ENCODE data around the gene PPP1R13B.
"Not testable (repeated sequence)": the region's sequence is repeated elsewhere in the genome, so short reads cannot be mapped to it uniquely, and the experiment has no call there.

Gene PPP1R13B

DNA sequence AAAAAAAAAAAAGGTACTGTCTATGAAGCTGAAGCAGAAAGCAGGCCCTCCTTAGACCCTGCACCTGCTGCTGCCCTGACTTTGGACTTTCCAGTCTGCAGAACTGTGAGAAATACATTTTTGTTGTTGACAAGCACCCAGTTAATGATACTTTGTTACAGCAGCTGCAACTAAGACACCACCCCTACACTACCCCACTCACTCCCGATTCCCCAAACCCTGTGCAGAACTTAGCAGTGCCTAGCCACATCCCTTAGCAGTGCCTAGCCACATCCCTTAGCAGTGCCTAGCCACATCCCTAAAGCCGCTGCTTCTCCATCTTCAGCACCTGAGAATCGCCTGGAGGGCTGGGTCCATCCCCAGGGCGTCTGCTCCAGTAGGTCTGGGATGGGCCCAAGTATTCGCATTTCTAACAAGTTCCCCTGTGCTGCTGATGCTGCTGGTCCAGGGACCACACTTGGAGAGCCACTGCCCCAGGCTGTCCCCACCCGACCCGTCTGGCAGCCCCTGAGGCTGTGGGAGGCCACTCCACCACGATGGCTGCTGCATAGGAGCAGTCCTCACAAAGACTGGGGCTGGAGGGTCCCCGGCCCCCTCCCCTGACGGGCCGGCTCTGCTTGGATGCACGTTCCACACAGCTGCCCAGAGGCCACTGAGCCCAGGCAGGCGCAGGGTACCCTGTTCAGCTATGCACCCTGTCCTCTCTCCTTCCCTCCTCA is 10.8 kb upstream of the PPP1R13B start:
- no peak overlapping the region for H3K4me3 ChIP-seq (ENCODE audit: low read length)
- TF ChIP-seq ZNF274 (IDR thresholded peaks at IDR 0.05; ENCODE audit: low read depth, low read length), result no peak

DNA sequence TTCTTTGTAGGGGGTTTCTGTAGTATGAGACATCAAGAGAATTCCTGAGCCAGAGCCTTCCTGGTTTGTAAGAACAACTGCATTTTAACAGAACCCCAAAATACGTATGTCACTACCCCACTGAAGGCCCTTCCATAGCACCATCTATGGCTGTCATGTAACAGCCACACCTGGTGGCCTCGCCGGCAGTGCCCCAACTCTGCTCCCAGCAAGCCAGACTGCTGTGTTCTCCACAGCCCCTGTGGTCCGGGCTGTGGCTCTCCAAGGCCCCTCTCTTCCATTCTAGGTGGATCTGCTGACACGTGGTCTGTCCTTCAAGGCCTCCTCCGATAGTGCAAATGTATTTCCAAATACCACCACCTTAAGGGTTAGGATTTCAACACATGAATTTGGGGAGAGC is 9.9 kb upstream of the PPP1R13B start:
- no peak for TF ChIP-seq ZNF274 (IDR thresholded peaks at IDR 0.05; ENCODE audit: low read depth, low read length)
- H3K4me3 ChIP-seq (ENCODE audit: low read length), result no peak overlapping the region

- TF ChIP-seq ZNF274 (IDR thresholded peaks at IDR 0.05; ENCODE audit: low read depth, low read length), result no peak
- no peak overlapping the region for H3K4me3 ChIP-seq (ENCODE audit: low read length)
These were observed 9.2 kb upstream of the PPP1R13B start for GRCh38 chr14:103856607-103857006.

DNA sequence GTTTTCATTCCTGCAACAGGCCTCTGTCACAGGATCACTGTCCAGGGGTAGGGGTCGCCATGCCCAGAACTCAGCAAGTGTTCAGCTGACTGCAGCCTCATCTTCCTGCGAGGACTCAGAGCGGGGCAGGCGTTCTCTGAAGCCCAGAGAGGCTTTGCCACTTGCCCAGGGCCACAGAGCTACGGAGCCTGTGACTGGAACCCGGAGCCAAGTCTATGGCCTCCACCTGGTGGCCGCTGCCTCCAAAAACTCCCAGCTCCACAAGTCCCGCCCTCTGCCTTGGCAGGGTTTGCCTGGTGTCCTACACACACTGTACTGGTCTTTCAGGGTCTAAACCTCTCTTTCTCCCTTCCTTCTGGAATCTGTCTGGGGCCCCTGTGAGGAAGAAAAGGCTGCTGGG is 8.7 kb upstream of the PPP1R13B start:
- no peak overlapping the region for H3K4me3 ChIP-seq (ENCODE audit: low read length)
- no peak for TF ChIP-seq ZNF274 (IDR thresholded peaks at IDR 0.05; ENCODE audit: low read depth, low read length)

DNA sequence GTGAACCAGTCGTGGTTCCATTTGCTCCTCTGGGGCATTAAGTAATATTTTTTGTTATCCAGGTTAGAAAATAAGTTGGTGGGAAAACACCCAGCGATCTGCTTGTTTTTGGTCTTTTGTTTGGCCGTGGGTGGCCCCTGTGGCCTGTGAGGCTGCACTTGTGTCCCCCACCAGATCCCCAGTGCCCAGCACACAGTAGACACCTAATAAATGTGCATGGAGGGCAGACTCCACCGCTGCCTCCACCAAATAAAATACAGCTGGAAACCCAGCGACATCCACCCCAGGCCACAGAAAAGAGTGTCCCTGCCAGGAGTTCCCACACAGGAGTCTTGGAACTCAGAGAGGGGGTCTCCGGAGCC is 8.3 kb upstream of the PPP1R13B start:
- H3K4me3 ChIP-seq (ENCODE audit: low read length), result no peak overlapping the region
- no peak for TF ChIP-seq ZNF274 (IDR thresholded peaks at IDR 0.05; ENCODE audit: low read depth, low read length)

DNA sequence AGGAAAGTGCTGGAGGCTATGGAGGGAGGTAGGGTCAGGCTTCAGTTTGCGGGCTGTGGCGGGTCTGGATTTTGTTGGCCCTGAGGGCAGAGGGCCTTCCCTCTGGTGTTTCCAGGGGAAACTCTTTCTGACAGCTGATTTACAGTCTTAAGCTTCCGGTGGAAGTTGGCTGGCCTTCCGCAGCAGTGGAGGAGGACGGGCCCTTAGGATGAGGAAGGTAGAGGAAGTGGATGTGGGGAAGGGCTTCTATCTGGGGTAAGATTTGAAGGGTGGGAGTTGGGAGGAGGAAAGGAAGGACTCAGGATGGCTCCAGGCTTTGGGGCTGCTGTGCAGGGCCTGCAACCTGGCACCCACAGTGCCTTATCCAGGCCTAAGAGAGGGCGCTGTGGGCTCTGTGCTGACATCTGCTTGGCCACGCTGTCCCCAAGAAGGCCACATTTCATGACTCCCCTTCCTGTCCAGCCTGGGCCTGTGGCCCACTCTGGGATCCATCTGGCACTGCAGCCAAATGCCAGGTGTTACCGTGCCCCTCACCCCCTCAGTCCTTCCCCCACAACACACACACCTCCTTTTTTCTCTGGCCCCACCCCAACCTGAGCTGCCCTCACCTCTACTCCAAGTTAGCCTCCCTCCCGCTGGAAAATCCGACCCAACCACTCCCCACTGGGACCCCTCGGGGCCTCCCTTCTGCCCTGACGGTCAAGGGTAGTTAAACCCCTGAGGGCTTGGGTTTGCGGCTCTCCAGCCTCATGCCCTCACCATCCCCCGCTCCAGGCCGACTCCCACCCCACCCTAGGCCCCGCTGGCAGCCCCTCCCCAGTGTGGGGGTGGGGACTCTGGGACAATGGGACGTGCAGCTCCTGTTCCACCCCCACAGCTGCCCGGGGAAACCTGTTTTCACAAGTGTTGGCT is 7.7 kb upstream of the PPP1R13B start:
- no peak for TF ChIP-seq ZNF274 (IDR thresholded peaks at IDR 0.05; ENCODE audit: low read depth, low read length)
- no peak overlapping the region for H3K4me3 ChIP-seq (ENCODE audit: low read length)

GRCh38 chr14:103854017-103854808 is 6.8 kb upstream of the PPP1R13B start:
- no peak overlapping the region for H3K4me3 ChIP-seq (ENCODE audit: low read length)
- no peak for TF ChIP-seq ZNF274 (IDR thresholded peaks at IDR 0.05; ENCODE audit: low read depth, low read length)

DNA sequence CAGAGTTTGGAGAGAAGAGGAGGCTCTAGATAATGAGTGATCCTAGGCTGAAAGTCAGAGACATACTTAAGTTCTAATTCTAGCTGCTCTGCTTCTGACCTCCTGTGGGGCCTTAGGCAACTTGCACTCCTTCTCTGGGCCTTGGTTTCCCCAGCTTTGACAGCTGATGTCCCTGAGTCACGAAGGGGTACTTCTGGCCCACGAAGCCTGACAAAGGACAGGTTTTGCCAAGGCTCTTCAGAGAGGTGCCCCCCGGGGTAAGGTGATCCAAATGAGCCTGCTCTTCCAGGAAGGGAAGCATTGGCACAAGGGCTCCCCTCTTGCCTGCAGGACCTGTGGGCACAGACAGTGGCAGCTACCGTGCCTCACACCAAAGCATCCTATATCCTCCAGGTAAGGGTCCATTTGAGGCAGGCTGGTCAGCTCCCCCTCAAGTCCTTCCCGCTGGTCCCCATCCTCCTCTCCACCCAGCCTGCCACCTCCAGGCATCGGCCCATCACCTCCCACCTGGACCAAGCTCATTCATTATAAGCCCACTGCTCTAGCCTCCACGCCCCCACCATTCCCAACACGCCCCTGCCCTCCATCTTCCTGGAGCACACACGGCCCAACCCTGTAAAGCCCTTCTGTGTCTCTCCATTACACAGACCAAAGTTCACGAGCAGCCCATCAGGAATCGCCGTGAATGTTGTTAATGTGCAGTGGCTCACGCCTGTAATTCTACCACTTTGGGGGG is 1.9 kb upstream of the PPP1R13B start:
- TF ChIP-seq ZNF274 (IDR thresholded peaks at IDR 0.05; ENCODE audit: low read depth, low read length), result no peak
- H3K4me3 ChIP-seq (ENCODE audit: low read length), result no peak overlapping the region

GRCh38 chr14:103848175-103849077 is 1.1 kb upstream of the PPP1R13B start:
- no peak for TF ChIP-seq ZNF274 (IDR thresholded peaks at IDR 0.05; ENCODE audit: low read depth, low read length)
- H3K4me3 ChIP-seq (ENCODE audit: low read length), result peak overlapping the region; percentile 83; the same call in 1 of the 2 replicates

GRCh38 chr14:103846543-103847450 is 578 bp downstream of the PPP1R13B start:
- no peak for TF ChIP-seq ZNF274 (IDR thresholded peaks at IDR 0.05; ENCODE audit: low read depth, low read length)
- peak overlapping the region; percentile 71 for H3K4me3 ChIP-seq (ENCODE audit: low read length)

- H3K4me3 ChIP-seq (ENCODE audit: low read length), result peak overlapping the region; percentile 71
- no peak for TF ChIP-seq ZNF274 (IDR thresholded peaks at IDR 0.05; ENCODE audit: low read depth, low read length)
These were observed 1.3 kb downstream of the PPP1R13B start for GRCh38 chr14:103846097-103846496.

DNA sequence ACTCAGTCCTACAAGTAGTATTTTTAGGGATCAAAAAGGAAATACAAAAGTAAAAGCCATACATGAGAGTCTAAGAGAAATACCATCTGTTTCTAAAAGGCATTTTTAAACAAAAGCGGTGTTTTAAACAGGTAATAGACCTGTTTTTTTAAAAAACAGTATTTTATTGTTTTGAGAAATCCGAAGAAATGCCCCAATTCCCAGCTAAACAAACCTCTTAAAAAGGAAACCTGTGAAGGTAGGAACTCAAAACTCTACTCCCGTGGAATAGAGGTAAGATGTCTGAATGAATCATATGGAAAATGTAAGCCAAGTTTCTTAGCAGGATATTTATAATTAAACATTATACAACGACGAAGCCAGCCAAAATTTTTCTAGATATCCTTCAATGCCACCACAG is 2.0 kb downstream of the PPP1R13B start:
- no peak for TF ChIP-seq ZNF274 (IDR thresholded peaks at IDR 0.05; ENCODE audit: low read depth, low read length)
- no peak overlapping the region for H3K4me3 ChIP-seq (ENCODE audit: low read length)

GRCh38 chr14:103841265-103841664 is 6.1 kb downstream of the PPP1R13B start:
- H3K4me3 ChIP-seq (ENCODE audit: low read length), result not testable (repeated sequence)
